Measurements from ENCODE around the gene GPR17.

Gene GPR17

GRCh38 chr2:127654084-127654837, 8.3 kb downstream of the GPR17 start:
- no peaks in the 10 kb centered on the region for H3K27me3 ChIP-seq (replicated peaks; ENCODE audit: control insufficient read depth, insufficient read depth, low read length)
- H3K4me3 ChIP-seq (ENCODE audit: low read length): no peak overlapping the region
- DNase-seq (ENCODE audit: low read depth): no peak
- no peak overlapping the region for H3K9ac ChIP-seq (ENCODE audit: low read length)
- no peaks in the 10 kb centered on the region for H3K9me3 ChIP-seq (ENCODE audit: control insufficient read depth, low read length)
- H3K4me1 ChIP-seq (ENCODE audit: control insufficient read depth, insufficient read depth, low read length): peaks cover 7% of the 10 kb centered on the region
- H3K36me3 ChIP-seq (ENCODE audit: control insufficient read depth, insufficient read depth, low read length, severe bottlenecking): peaks cover 4% of the 10 kb centered on the region

- Histone ChIP-seq H3K9me3 (ENCODE audit: control insufficient read depth, low read length) (no peaks in the 10 kb centered on the region), H3K4me1 (ENCODE audit: control insufficient read depth, insufficient read depth, low read length) (peaks cover 3% of the 10 kb centered on the region), H3K36me3 (ENCODE audit: control insufficient read depth, insufficient read depth, low read length, severe bottlenecking) (peaks cover 4% of the 10 kb centered on the region), H3K27me3 (replicated peaks; ENCODE audit: control insufficient read depth, insufficient read depth, low read length) (no peaks in the 10 kb centered on the region), H3K9ac (ENCODE audit: low read length) (no peak overlapping the region), H3K4me3 (ENCODE audit: low read length) (no peak overlapping the region)
- no peak for DNase-seq (ENCODE audit: low read depth)
These were observed 8.9 kb downstream of the GPR17 start for GRCh38 chr2:127654838-127655175.

- no peak overlapping the region for H3K4me3 ChIP-seq (ENCODE audit: low read length)
- H3K4me1 ChIP-seq (ENCODE audit: control insufficient read depth, insufficient read depth, low read length): peaks cover 5% of the 10 kb centered on the region
- no peak overlapping the region for H3K9ac ChIP-seq (ENCODE audit: low read length)
- DNase-seq (ENCODE audit: low read depth): no peak
- H3K36me3 ChIP-seq (ENCODE audit: control insufficient read depth, insufficient read depth, low read length, severe bottlenecking): peaks cover 4% of the 10 kb centered on the region
- H3K9me3 ChIP-seq (ENCODE audit: control insufficient read depth, low read length): no peaks in the 10 kb centered on the region
- no peaks in the 10 kb centered on the region for H3K27me3 ChIP-seq (replicated peaks; ENCODE audit: control insufficient read depth, insufficient read depth, low read length)
These were observed 9.5 kb downstream of the GPR17 start for GRCh38 chr2:127655209-127656073.

GRCh38 chr2:127656569-127657231, 10.7 kb downstream of the GPR17 start:
- Histone ChIP-seq H3K4me3 (ENCODE audit: low read length) (no peak overlapping the region), H3K9me3 (ENCODE audit: control insufficient read depth, low read length) (no peaks in the 10 kb centered on the region), H3K9ac (ENCODE audit: low read length) (no peak overlapping the region), H3K27me3 (replicated peaks; ENCODE audit: control insufficient read depth, insufficient read depth, low read length) (no peaks in the 10 kb centered on the region), H3K4me1 (ENCODE audit: control insufficient read depth, insufficient read depth, low read length) (peaks cover 15% of the 10 kb centered on the region), H3K36me3 (ENCODE audit: control insufficient read depth, insufficient read depth, low read length, severe bottlenecking) (peaks cover 4% of the 10 kb centered on the region)
- no peak for DNase-seq (ENCODE audit: low read depth)

GRCh38 chr2:127657232-127657595, 11.3 kb downstream of the GPR17 start:
- Histone ChIP-seq H3K27me3 (replicated peaks; ENCODE audit: control insufficient read depth, insufficient read depth, low read length) (no peaks in the 10 kb centered on the region), H3K9me3 (ENCODE audit: control insufficient read depth, low read length) (no peaks in the 10 kb centered on the region), H3K4me1 (ENCODE audit: control insufficient read depth, insufficient read depth, low read length) (peaks cover 21% of the 10 kb centered on the region), H3K9ac (ENCODE audit: low read length) (no peak overlapping the region), H3K4me3 (ENCODE audit: low read length) (no peak overlapping the region), H3K36me3 (ENCODE audit: control insufficient read depth, insufficient read depth, low read length, severe bottlenecking) (peaks cover 4% of the 10 kb centered on the region)
- DNase-seq (ENCODE audit: low read depth): no peak

- Histone ChIP-seq H3K4me1 (ENCODE audit: control insufficient read depth, insufficient read depth, low read length) (peaks cover 22% of the 10 kb centered on the region), H3K36me3 (ENCODE audit: control insufficient read depth, insufficient read depth, low read length, severe bottlenecking) (peaks cover 4% of the 10 kb centered on the region), H3K9me3 (ENCODE audit: control insufficient read depth, low read length) (no peaks in the 10 kb centered on the region), H3K27me3 (replicated peaks; ENCODE audit: control insufficient read depth, insufficient read depth, low read length) (no peaks in the 10 kb centered on the region), H3K9ac (ENCODE audit: low read length) (no peak overlapping the region), H3K4me3 (ENCODE audit: low read length) (no peak overlapping the region)
- DNase-seq (ENCODE audit: low read depth): no peak
These were observed 12.2 kb downstream of the GPR17 start for GRCh38 chr2:127658146-127658545.

GRCh38 chr2:127658641-127659407, 12.9 kb downstream of the GPR17 start:
- Histone ChIP-seq H3K4me3 (ENCODE audit: low read length) (no peak overlapping the region), H3K9me3 (ENCODE audit: control insufficient read depth, low read length) (no peaks in the 10 kb centered on the region), H3K27me3 (replicated peaks; ENCODE audit: control insufficient read depth, insufficient read depth, low read length) (no peaks in the 10 kb centered on the region), H3K36me3 (ENCODE audit: control insufficient read depth, insufficient read depth, low read length, severe bottlenecking) (peaks cover 4% of the 10 kb centered on the region), H3K9ac (ENCODE audit: low read length) (no peak overlapping the region), H3K4me1 (ENCODE audit: control insufficient read depth, insufficient read depth, low read length) (peaks cover 22% of the 10 kb centered on the region)
- no peak for DNase-seq (ENCODE audit: low read depth)

- Histone ChIP-seq H3K4me3 (ENCODE audit: low read length) (no peak overlapping the region), H3K9me3 (ENCODE audit: control insufficient read depth, low read length) (no peaks in the 10 kb centered on the region), H3K36me3 (ENCODE audit: control insufficient read depth, insufficient read depth, low read length, severe bottlenecking) (peaks cover under 1% of the 10 kb centered on the region), H3K9ac (ENCODE audit: low read length) (no peak overlapping the region), H3K27me3 (replicated peaks; ENCODE audit: control insufficient read depth, insufficient read depth, low read length) (no peaks in the 10 kb centered on the region), H3K4me1 (ENCODE audit: control insufficient read depth, insufficient read depth, low read length) (peaks cover 22% of the 10 kb centered on the region)
- no peak for DNase-seq (ENCODE audit: low read depth)
These were observed 13.7 kb downstream of the GPR17 start for GRCh38 chr2:127659408-127660290.

GRCh38 chr2:127660291-127660578, 14.3 kb downstream of the GPR17 start:
- no peak for DNase-seq (ENCODE audit: low read depth)
- H3K27me3 ChIP-seq (replicated peaks; ENCODE audit: control insufficient read depth, insufficient read depth, low read length): no peaks in the 10 kb centered on the region
- no peaks in the 10 kb centered on the region for H3K36me3 ChIP-seq (ENCODE audit: control insufficient read depth, insufficient read depth, low read length, severe bottlenecking)
- H3K4me3 ChIP-seq (ENCODE audit: low read length): no peak overlapping the region
- no peak overlapping the region for H3K9ac ChIP-seq (ENCODE audit: low read length)
- H3K4me1 ChIP-seq (ENCODE audit: control insufficient read depth, insufficient read depth, low read length): peaks cover 22% of the 10 kb centered on the region
- H3K9me3 ChIP-seq (ENCODE audit: control insufficient read depth, low read length): no peaks in the 10 kb centered on the region

GRCh38 chr2:127661072-127661649, 15.2 kb downstream of the GPR17 start:
- Histone ChIP-seq H3K4me3 (ENCODE audit: low read length) (no peak overlapping the region), H3K36me3 (ENCODE audit: control insufficient read depth, insufficient read depth, low read length, severe bottlenecking) (no peaks in the 10 kb centered on the region)
- DNase-seq (ENCODE audit: low read depth): no peak

More at GRCh38 chr2:127661072-127661649, 15.2 kb downstream of the GPR17 start:
- H3K27me3 ChIP-seq (replicated peaks; ENCODE audit: control insufficient read depth, insufficient read depth, low read length): no peaks in the 10 kb centered on the region
- peak overlapping the region; percentile 69 for H3K9ac ChIP-seq (ENCODE audit: low read length)
- H3K9me3 ChIP-seq (ENCODE audit: control insufficient read depth, low read length): no peaks in the 10 kb centered on the region
- peaks cover 22% of the 10 kb centered on the region for H3K4me1 ChIP-seq (ENCODE audit: control insufficient read depth, insufficient read depth, low read length)
